ENCODE measurements around the gene NELFA.
"Not testable (repeated sequence)": the region's sequence is repeated elsewhere in the genome, so short reads cannot be mapped to it uniquely, and the experiment has no call there.

NELFA gene

DNA sequence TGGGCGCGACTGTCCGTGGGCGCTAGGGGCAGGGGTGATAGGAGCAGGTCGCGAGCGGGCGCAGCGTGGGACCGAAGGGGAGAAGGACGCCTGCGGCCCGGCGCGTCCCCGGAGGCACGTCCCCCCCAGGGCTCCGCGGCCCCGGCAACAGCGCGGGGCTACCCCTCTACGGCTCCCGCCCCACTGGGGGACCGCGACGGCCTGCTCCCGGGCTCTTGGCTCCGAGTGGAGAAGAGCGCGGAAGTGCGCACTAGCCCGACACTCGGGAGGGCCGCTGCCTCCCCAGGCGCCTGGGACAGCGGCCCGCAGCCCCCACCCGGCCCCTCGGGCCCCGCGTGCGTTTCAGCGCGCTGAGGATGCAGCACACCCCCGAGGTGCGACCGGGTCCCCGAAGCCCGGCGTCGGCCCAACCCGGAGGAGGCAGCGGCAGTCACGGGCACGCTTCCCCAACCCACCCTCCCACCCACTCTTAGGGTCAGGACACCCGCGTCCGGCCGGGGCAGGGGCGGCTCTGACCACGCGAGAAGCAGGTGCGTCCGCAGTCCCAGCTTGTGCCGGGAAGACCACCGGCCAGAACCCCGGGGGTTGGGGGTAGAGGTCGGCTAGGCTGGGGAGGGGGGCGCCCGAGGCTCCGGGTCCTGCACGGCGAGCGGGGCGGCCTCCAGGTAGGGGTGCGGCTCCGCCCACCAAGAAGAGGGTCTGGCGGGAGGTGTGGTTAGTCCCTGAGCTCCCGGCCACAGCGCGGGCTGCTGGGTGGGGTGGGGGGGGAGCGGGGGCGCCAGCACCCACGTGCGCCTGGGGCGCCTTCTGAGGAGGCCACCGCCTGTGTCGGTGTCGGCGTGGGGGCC is 31.8 kb upstream of the NELFA start:
- DNase-seq (ENCODE audit: low read depth): no peak

- DNase-seq (ENCODE audit: low read depth): no peak
Measured at GRCh38 chr4:2036866-2037265, 28.1 kb upstream of the NELFA start.

DNA sequence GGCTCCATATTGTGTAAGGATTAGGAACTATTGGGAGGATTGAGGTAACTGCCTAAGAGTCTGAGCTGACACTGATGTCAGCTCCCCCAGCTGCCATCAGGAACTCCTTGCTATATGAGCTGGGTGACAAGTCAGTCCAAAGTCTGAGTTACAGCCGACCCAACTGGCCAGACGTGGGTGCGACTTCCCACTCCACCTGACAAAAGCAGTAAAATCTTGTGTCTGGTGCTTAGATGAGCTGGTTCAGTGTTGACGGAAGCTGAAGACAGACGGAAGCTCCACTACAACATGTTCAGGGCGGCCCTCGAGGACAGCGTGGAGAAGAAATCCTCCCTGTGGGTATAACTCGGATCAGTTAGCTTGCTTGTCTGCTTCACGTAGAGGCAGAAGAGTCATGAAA is 27.6 kb upstream of the NELFA start:
- DNase-seq (ENCODE audit: low read depth): no peak

DNA sequence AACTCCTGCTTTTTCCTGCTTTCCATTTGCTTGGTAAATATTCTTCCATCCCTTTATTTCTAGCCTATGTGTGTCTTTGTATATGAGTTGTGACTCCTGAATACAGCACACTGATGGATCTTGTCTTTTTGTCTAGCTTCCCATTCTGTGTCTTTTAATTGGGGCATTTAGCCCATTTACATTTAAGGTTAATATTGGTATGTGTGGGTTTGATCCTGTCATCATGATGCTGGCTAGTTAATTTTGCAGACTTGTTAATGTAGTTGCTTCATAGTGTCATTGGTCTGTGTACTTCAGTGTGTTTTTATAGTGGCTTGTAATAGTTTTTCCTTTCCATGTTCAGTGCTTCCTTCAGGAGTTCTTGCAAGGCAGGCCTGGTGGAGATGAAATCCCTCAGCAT is 22.4 kb upstream of the NELFA start:
- not testable (repeated sequence) for DNase-seq (ENCODE audit: low read depth)

DNA sequence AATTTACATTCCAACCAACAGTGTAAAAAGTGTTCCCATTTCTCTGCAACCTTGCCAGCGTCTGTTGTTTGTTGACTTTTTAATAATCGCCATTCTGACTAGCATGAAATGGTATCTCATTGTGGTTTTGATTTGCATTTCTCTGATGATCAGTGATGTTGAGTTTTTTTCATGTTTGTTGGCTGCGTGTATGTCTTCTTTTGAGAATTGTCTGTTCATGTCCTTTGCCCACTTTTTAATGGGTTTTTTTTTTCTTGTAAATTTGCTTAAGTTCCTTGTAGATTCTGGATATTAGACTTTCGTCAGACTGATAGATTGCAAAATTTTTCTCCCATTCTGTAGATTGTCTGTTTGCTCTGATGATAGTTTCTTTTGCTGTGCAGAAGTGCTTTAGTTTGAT is 18.3 kb upstream of the NELFA start:
- DNase-seq (ENCODE audit: low read depth): not testable (repeated sequence)

- DNase-seq (ENCODE audit: low read depth): no peak
Measured at GRCh38 chr4:2025817-2026216, 17.0 kb upstream of the NELFA start.

GRCh38 chr4:2024683-2025082 is 15.9 kb upstream of the NELFA start:
- DNase-seq (ENCODE audit: low read depth): no peak

- DNase-seq (ENCODE audit: low read depth): not testable (repeated sequence)
Measured at GRCh38 chr4:2021358-2022018, 12.7 kb upstream of the NELFA start.

- no peak for DNase-seq (ENCODE audit: low read depth)
Measured at GRCh38 chr4:2015008-2015407, 6.2 kb upstream of the NELFA start.

GRCh38 chr4:2011583-2011982 is 2.8 kb upstream of the NELFA start:
- no peak for DNase-seq (ENCODE audit: low read depth)

DNA sequence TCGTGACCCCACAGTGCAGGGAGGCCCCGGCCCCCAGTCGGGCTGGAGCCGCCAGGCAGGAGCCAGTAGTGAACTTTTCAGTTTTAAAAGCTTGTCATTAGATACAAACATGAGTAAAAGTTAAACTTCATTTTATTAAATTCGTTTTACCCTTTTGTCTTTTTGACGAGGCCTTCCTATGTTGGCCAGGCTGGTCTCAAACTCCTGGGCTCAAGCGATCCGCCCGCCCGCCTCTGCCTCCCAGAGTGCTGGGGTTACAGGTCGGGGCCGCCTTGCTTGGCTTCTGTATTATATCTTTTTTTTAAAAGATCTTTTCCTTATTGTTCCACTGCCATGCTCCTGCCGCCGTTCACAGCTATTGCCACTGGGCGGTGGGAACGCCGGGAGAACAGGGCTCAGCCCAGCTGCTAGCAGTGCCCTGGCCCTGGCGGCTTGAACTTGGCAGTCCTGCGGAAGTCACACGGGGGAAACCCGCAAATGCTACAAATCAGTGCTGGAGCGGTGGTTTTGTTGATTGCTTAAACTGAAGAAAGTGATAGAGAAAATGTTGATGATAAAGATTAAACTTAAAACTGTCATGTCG is 968 bp upstream of the NELFA start:
- DNase-seq (ENCODE audit: low read depth): no peak

DNA sequence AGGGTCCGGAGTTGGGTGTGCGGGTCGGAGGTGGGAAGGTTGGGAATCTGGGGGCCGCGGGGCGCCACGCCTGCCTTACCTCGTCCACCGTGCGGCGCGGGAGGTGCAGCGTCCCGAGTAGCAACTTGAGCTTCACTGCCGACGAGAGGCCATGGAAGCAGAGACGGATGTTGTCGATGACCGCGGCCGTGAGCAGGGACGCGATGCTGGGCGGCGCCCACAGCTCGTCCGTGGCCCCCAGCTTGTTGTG is 178 bp downstream of the NELFA start:
- DNase-seq (ENCODE audit: low read depth): no peak

- DNase-seq (ENCODE audit: low read depth): no peak
Measured at GRCh38 chr4:2007804-2008670, 737 bp downstream of the NELFA start.

GRCh38 chr4:2006956-2007653 is 1.7 kb downstream of the NELFA start:
- no peak for DNase-seq (ENCODE audit: low read depth)

GRCh38 chr4:2006367-2006766 is 2.4 kb downstream of the NELFA start:
- no peak for DNase-seq (ENCODE audit: low read depth)

DNA sequence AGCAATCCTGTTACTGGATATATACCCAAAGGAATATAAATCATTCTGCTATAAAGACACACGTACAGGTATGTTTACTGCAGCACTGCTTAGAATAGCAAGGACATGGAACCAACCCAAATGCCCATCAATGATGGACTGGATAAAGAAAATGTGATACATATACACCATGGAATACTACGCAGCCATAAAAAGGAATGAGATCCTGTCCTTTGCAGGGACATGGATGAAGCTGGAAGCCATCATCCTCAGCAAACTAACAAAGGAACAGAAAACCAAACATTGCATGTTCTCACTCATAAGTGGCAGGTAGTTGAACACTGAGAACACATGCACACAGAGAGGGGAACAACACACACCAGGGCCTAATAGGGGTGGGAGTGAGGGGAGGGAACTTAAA is 5.4 kb downstream of the NELFA start:
- DNase-seq (ENCODE audit: low read depth): not testable (repeated sequence)

DNA sequence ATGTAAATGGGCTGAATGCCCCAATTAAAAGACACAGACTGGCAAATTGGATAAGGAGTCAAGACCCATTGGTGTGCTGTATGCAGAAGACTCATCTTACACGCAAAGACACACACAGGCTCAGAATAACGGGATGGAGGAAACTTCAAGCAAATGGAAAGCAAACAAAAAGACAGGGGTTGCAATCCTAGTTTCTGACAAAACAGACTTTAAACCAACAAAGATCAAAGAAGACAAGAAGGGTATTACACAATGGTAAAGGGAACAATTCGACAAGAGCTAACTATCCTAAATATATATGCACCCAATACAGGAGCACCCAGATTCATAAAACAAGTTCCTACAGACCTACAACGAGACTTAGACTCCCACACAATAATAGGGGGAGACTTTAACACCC is 9.5 kb downstream of the NELFA start:
- DNase-seq (ENCODE audit: low read depth): not testable (repeated sequence)

- DNase-seq (ENCODE audit: low read depth): no peak
Measured at GRCh38 chr4:1998296-1998695, 10.5 kb downstream of the NELFA start.

DNA sequence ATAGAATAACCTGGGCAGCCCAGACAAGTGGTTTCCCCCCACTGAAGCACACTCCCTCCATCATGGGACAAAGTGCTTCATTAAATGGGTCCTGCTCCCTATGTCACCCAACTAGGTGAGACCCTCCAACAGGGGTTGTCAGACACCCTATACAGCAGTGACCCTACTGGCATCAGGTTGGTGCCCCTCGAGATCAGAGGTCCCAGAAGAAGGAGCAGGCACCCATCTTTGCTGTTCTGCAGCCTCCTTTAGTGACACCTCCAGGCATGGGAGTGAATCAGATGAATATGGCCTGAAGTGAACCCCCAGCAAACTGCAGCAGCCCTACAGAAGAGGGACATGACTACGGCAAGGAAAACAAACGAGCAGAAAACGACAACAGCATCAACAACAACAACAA is 11.1 kb downstream of the NELFA start:
- no peak for DNase-seq (ENCODE audit: low read depth)

- no peak for DNase-seq (ENCODE audit: low read depth)
Measured at GRCh38 chr4:1996866-1997611, 11.7 kb downstream of the NELFA start.

DNA sequence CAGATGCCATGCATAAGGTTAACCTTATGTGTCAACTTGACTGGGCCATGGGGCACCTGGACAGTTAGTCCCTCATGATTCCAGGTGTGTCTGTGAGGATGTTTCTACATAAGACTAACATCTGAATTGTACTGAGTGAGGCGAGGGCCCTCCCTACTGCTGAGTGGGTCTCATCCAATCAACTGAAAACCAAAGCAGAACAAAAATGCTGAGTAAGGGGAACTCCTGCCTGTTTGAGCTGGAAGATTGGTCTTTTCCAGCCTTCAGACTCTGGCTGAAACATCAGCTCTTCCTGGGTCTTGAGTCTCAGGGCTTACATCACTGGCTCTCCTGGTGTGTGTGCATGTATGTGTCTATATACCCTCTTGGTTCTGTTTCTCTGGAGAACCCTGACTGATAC is 13.8 kb downstream of the NELFA start:
- no peak for DNase-seq (ENCODE audit: low read depth)

Data from HS-27A (cell line).